NCI-H146 treated with DMSO at 0.1 percent for 48 hours (cell line): Measurements from ENCODE around the gene DNAJB2.
A peak's percentile ranks its signal among the peaks of the same experiment; 100 is the strongest.
"Not testable (repeated sequence)": the region's sequence is repeated elsewhere in the genome, so short reads cannot be mapped to it uniquely, and the experiment has no call there.

Source experiments
- DNase-seq: peaks from one replicate; lab custom pipeline; 2025; ENCODE audit not compliant: unreplicated experiment; lab: John Stamatoyannopoulos, UW

DNAJB2 gene

GRCh38 chr2:219298759-219299371, 19.7 kb downstream of the DNAJB2 start:
- DNase-seq: peak; percentile 13

GRCh38 chr2:219299372-219299760, 20.2 kb downstream of the DNAJB2 start:
- DNase-seq: no peak

GRCh38 chr2:219300022-219300421, 20.9 kb downstream of the DNAJB2 start:
- DNase-seq: no peak

- no peak for DNase-seq
Observed at GRCh38 chr2:219302412-219302968, 23.3 kb downstream of the DNAJB2 start.

GRCh38 chr2:219304223-219304622, 25.1 kb downstream of the DNAJB2 start:
- DNase-seq: no peak

- DNase-seq: no peak
Observed at GRCh38 chr2:219306047-219306446, 26.9 kb downstream of the DNAJB2 start.

GRCh38 chr2:219308142-219309101, 29.3 kb downstream of the DNAJB2 start:
- DNase-seq: peak; percentile 13

GRCh38 chr2:219309278-219309677, 30.1 kb downstream of the DNAJB2 start, which contains the start of gene PTPRN:
Gene PTPRN, minus strand, starts transcription at chr2:219309401. Its CDS starts 69 bp downstream, at chr2:219309332.
- DNase-seq: peak; percentile 60

- DNase-seq: not testable (repeated sequence)
Observed at GRCh38 chr2:219312683-219313263, 33.6 kb downstream of the DNAJB2 start.

- no peak for DNase-seq
Observed at GRCh38 chr2:219314804-219315468, 35.8 kb downstream of the DNAJB2 start.

- no peak for DNase-seq
Observed at GRCh38 chr2:219323434-219323833, 44.3 kb downstream of the DNAJB2 start.

- DNase-seq: no peak
Observed at GRCh38 chr2:219325136-219325535, 46.0 kb downstream of the DNAJB2 start.

- no peak for DNase-seq
Observed at GRCh38 chr2:219325657-219326315, 46.6 kb downstream of the DNAJB2 start.

- peak; percentile 58 for DNase-seq
Observed at GRCh38 chr2:219327719-219328118, 48.6 kb downstream of the DNAJB2 start.

- no peak for DNase-seq
Observed at GRCh38 chr2:219331560-219332213, 52.5 kb downstream of the DNAJB2 start.

- DNase-seq: no peak
Observed at GRCh38 chr2:219332542-219332941, 53.4 kb downstream of the DNAJB2 start, which contains the start of gene RESP18. Gene RESP18, minus strand, starts transcription at chr2:219332744.

GRCh38 chr2:219334076-219334475, 54.9 kb downstream of the DNAJB2 start:
- DNase-seq: no peak

GRCh38 chr2:219335373-219335786, 56.2 kb downstream of the DNAJB2 start:
- DNase-seq: peak; percentile 21
